RWPE2 (cell line): ENCODE measurements around the gene TEX19.

Experiments
- ATAC-seq: fragments of 200-7000 bp; cut with Tn5 transposase; 3 replicates; pipeline ENCODE4 v1.9.1; 2021; ENCODE audit warnings: low read depth
- DNase-seq: peaks from one replicate; pipeline ENCODE4 v3.0.0-alpha.2; 2020; ENCODE audit warnings: low spot score
- H3K27ac ChIP-seq: fragments of 450-650 bp; 2 replicates; pipeline ENCODE4 v1.5.1; 2017; ENCODE audit warnings: mild to moderate bottlenecking; ENCODE audit not compliant: poor library complexity, severe bottlenecking
- H3K27me3 ChIP-seq: fragments of 250-450 bp; sonication (Bioruptor Pico); 2 replicates; pipeline ENCODE4 v1.5.1; 2021; ENCODE audit warnings: mild to moderate bottlenecking, moderate library complexity; ENCODE audit not compliant: insufficient read depth, poor library complexity, severe bottlenecking
- H3K36me3 ChIP-seq: fragments of 250-450 bp; sonication (Bioruptor Pico); 2 replicates; pipeline ENCODE4 v1.5.1; 2020; ENCODE audit warnings: low read depth, mild to moderate bottlenecking, moderate library complexity
- H3K4me1 ChIP-seq: fragments of 250-450 bp; sonication (Bioruptor Pico); 2 replicates; pipeline ENCODE4 v1.5.1; 2021; ENCODE audit warnings: mild to moderate bottlenecking, moderate library complexity; ENCODE audit not compliant: insufficient read depth, poor library complexity, severe bottlenecking
- H3K4me3 ChIP-seq: fragments of 250-450 bp; sonication (Bioruptor Pico); 2 replicates; pipeline ENCODE4 v1.5.1; 2021; ENCODE audit warnings: mild to moderate bottlenecking, moderate library complexity; ENCODE audit not compliant: severe bottlenecking
- H3K9me3 ChIP-seq: fragments of 250-450 bp; sonication (Bioruptor Pico); 2 replicates; pipeline ENCODE4 v1.5.1; 2021; ENCODE audit warnings: mild to moderate bottlenecking, moderate library complexity; ENCODE audit not compliant: severe bottlenecking
- CTCF ChIP-seq: fragments of 450-650 bp; IDR thresholded peaks from one replicate; pipeline ENCODE4 v1.5.1; 2017; ENCODE audit warnings: mild to moderate bottlenecking, moderate library complexity; ENCODE audit not compliant: poor library complexity, severe bottlenecking

Gene TEX19, protein sequence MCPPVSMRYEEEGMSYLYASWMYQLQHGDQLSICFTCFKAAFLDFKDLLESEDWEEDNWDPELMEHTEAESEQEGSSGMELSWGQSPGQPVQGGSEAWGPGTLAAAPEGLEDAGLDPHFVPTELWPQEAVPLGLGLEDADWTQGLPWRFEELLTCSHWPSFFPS

GRCh38 chr17:82358465-82359350 lies at the start of gene TEX19:
TSS of gene TEX19 (plus strand) at chr17:82359247. CDS start at chr17:82362151, 2,904 bp downstream.
- Histone ChIP-seq H3K27me3 (no peaks in the 10 kb centered on the region), H3K36me3 (no peaks in the 10 kb centered on the region), H3K9me3 (no peaks in the 10 kb centered on the region), H3K4me1 (peaks cover 11% of the 10 kb centered on the region), H3K27ac (no peak within 1 kb of the TSS), H3K4me3 (no peak within 1 kb of the TSS)
- no peak for TF ChIP-seq CTCF
- DNase-seq (no peak), ATAC-seq (no peak; the same call in 2 of the 3 replicates)

GRCh38 chr17:82309656-82310570 lies 49.1 kb upstream of the TEX19 start:
- DNase-seq (no peak), ATAC-seq (no peak)
- H3K4me1 ChIP-seq = no peaks in the 10 kb centered on the region
- no peaks in the 10 kb centered on the region for H3K27me3 ChIP-seq
- H3K9me3 ChIP-seq = no peaks in the 10 kb centered on the region
- H3K36me3 ChIP-seq = no peaks in the 10 kb centered on the region
- TF ChIP-seq CTCF = no peak
- no peak overlapping the region for H3K4me3 ChIP-seq
- no peak overlapping the region for H3K27ac ChIP-seq

- Histone ChIP-seq H3K27me3 (no peaks in the 10 kb centered on the region), H3K4me3 (no peak overlapping the region), H3K9me3 (no peaks in the 10 kb centered on the region), H3K36me3 (no peaks in the 10 kb centered on the region), H3K27ac (no peak overlapping the region), H3K4me1 (no peaks in the 10 kb centered on the region)
- no peak for TF ChIP-seq CTCF
- DNase-seq (no peak), ATAC-seq (no peak)
These were observed 48.2 kb upstream of the TEX19 start for GRCh38 chr17:82310877-82311276.

GRCh38 chr17:82311971-82312370 lies 47.1 kb upstream of the TEX19 start:
- no peaks in the 10 kb centered on the region for H3K4me1 ChIP-seq
- H3K4me3 ChIP-seq = no peak overlapping the region
- DNase-seq = no peak
- H3K9me3 ChIP-seq = no peaks in the 10 kb centered on the region
- no peak for TF ChIP-seq CTCF
- H3K27me3 ChIP-seq = no peaks in the 10 kb centered on the region
- H3K36me3 ChIP-seq = no peaks in the 10 kb centered on the region
- ATAC-seq = no peak
- H3K27ac ChIP-seq = no peak overlapping the region
